ENCODE measurements around the gene NME4. TPM values are rescaled to one million over a fixed set of nuclear protein-coding genes. Genes with fewer than 3 reads are reported as not detected.

NME4 gene
- total RNA-seq, 4 donors from 2014 or later, result 20.7 to 48.3 (median 25.3) TPM

DNA sequence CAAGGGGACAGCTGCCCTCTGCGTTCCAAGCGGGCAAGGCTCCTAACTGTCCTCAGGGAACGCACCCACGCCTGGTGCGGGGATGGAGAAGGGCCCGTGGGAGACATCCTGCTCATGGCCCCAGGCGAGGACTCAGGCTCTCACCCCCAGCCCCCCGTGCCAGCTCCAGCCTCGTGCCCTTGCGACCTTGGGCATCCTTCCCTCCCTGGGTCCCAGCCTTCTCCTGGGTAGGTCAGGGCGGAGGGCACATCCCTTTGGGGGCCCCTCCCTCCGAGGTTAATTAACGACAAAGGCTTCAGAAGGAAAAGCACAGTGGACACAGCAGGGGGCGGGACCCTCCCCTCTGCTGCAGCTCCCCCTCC lies 18.2 kb upstream of the NME4 start:
- H3K27ac ChIP-seq, result no peak overlapping the region
- no peak for DNase-seq

DNA sequence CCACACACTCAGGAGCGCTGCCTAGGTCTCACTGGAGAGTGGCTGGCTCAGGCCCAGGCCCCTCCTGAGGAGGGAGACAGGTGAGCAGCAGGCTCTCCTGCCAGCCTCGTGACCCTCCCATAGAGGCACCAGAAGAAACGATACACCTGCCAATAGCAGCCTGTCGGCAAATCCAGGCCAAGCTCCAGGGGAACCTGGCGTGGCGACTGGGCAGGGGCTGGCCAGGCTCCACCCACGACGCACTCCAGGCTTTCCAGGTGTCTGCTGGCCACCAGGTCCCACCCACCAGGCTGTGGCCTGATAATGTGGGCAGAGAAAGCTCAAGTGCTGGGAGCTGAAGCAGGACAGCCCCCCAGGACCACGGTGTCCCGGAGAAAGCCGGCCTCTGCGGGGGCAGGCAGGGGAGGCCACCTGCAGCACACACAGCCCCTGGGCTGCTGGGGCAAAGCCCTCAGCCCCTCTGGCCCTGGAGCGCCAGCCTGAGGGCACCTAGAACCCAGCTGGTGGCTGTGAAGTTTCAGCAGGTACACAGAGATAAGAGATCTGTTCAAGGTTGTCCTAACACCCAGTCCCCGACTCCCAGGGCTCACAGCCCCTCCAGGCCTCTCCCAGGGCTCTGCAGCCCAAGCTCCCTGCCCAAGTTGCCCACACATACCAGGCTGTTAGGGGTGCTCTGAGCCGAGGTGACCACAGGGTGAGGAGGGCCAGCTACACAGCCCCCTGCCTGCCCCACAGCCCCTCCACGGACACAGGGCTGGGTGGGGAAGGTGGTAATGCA lies 17.6 kb upstream of the NME4 start:
- intact Hi-C loops (cut with DNase I), result no loop called here
- Histone ChIP-seq H3K27ac (peak overlapping the region in 1 of 4 donors; percentile 2), H3K4me3 (peak overlapping the region in 1 of 4 donors; percentile 21), H3K36me3 (peaks cover 0 to 36% (median 11%) of the 10 kb centered on the region in 3 donors), H3K9me3 (no peaks in the 10 kb centered on the region), H3K4me1 (peaks cover 30 to 53% (median 42%) of the 10 kb centered on the region in 3 donors), H3K27me3 (no peaks in the 10 kb centered on the region)
- TF ChIP-seq POLR2A (IDR thresholded peaks at IDR 0.05) (no peak), CTCF (IDR thresholded peaks at IDR 0.05) (no peak)
- whole genome bisulfite sequencing, 2 donors, result 96% methylated on average over 4 of the region's 16 CpGs; no CpG with 5 or more reads in 1 of the 2 donors
- DNase-seq, result no peak

More for the DNA sequence above, 18.2 kb upstream of the NME4 start:
- no peaks in the 10 kb centered on the region for H3K27me3 ChIP-seq
- WGBS, 2 donors, result 96% methylated on average over 5 of the region's 14 CpGs; no CpG with 5 or more reads in 1 of the 2 donors
- H3K4me1 ChIP-seq, result peaks cover 25 to 47% (median 39%) of the 10 kb centered on the region in 3 donors
- H3K4me3 ChIP-seq, result no peak overlapping the region
- H3K36me3 ChIP-seq, result peaks cover 0 to 42% (median 11%) of the 10 kb centered on the region in 3 donors
- intact Hi-C loops (cut with DNase I), result no loop called here
- H3K9me3 ChIP-seq, result no peaks in the 10 kb centered on the region
- TF ChIP-seq POLR2A (IDR thresholded peaks at IDR 0.05) (no peak), CTCF (IDR thresholded peaks at IDR 0.05) (no peak)

DNA sequence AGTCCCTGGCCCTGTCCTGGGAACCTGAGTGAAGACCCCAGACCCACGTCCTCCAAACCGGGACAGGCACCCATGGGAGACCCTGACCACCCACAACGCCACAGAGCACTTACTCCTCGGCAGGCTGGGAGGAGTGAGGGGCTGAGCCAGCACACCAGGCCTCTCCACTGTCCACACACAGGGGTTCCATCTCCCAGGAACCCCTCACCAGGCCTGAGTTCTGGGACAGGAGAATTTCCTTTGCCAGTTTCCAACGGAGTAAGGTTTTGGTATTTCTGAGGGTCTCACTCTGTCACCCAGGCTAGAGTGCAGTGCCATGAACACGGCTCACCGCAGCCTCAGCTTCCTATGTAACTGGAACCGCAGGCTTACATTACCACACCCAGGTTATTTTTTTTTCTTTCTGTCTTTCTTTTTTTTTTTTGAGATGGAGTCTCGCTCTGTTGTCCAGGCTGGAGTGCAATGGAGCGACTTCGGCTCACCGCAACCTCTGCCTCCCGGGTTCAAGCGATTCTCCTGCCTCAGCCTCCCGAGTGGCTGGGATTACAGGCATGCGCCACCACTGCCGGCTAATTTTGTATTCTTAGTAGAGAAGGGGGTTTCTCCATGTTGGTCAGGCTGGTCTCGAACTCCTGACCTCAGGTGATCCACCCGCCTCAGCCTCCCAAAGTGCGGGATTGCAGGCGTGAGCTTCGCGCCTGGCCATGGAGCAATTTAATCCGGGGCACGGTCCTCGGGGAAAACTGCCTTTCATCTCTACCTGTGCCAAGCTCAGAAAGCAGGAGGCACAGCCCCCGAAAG lies 16.8 kb upstream of the NME4 start:
- H3K4me3 ChIP-seq, result peak overlapping the region; percentile 65 to 100 (median 94)
- 74 to 77% methylated on average over 15 to 16 of the region's 27 CpGs for WGBS, 2 donors
- H3K4me1 ChIP-seq, result peaks cover 30 to 59% (median 42%) of the 10 kb centered on the region in 3 donors
- no peaks in the 10 kb centered on the region for H3K27me3 ChIP-seq
- peaks cover 0 to 28% (median 6%) of the 10 kb centered on the region in 3 donors for H3K36me3 ChIP-seq
- TF ChIP-seq CTCF (IDR thresholded peaks at IDR 0.05), result no peak
- TF ChIP-seq POLR2A (IDR thresholded peaks at IDR 0.05), result no peak
- peak overlapping the region in 1 of 4 donors; percentile 2 for H3K27ac ChIP-seq
- no peak for DNase-seq
- intact Hi-C loops (cut with DNase I), result no loop called here
- no peaks in the 10 kb centered on the region for H3K9me3 ChIP-seq

GRCh38 chr16:380762-381011 lies 16.3 kb upstream of the NME4 start:
- Histone ChIP-seq H3K9me3 (no peaks in the 10 kb centered on the region), H3K36me3 (peaks cover 0 to 23% (median 6%) of the 10 kb centered on the region in 3 donors), H3K4me3 (peak overlapping the region; percentile 65 to 100 (median 94)), H3K27ac (peak overlapping the region; percentile 64 to 91 (median 90)), H3K4me1 (peaks cover 30 to 59% (median 42%) of the 10 kb centered on the region in 3 donors), H3K27me3 (no peaks in the 10 kb centered on the region)
- no peak for DNase-seq
- 0 to 10% methylated on average over 2 to 6 of the region's 12 CpGs for WGBS, 2 donors
- intact Hi-C loops (cut with DNase I), result no loop called here
- no peak for TF ChIP-seq POLR2A (IDR thresholded peaks at IDR 0.05)
- no peak for TF ChIP-seq CTCF (IDR thresholded peaks at IDR 0.05)

All from esophagus squamous epithelium (tissue), 5 donors.